ENCODE data around the gene SLX4IP.

GRCh38 chr20:10633718-10634117 is 198.6 kb downstream of the SLX4IP start:
- no peak for TF ChIP-seq ZBTB8A (CRISPR knock-in tag; IDR thresholded peaks at IDR 0.05; ENCODE audit: borderline replicate concordance, low read depth)
- TF ChIP-seq CTCF (CRISPR knock-in tag; IDR thresholded peaks at IDR 0.05): no peak
- TF ChIP-seq ZBTB2 (CRISPR knock-in tag; IDR thresholded peaks at IDR 0.05; ENCODE audit: low read depth): no peak
- TF ChIP-seq MAFK (conservative IDR thresholded peaks at IDR 0.05 in 1 of 2, IDR thresholded peaks at IDR 0.05 in 1 of 2; ENCODE audit: low read length in 2 of 2): no peak
- TF ChIP-seq ZNF256 (CRISPR knock-in tag; conservative IDR thresholded peaks at IDR 0.05): no peak
- no peak for TF ChIP-seq POLR2AphosphoS2 (IDR thresholded peaks at IDR 0.05; ENCODE audit: low read depth, low read length)
